ENCODE results near the gene RANBP10.

GRCh38 chr16:67746846-67747245 lies 59.5 kb downstream of the RANBP10 start:
- TF ChIP-seq CTCF (IDR thresholded peaks at IDR 0.05), result no peak
- no peak for TF ChIP-seq POLR2A (IDR thresholded peaks at IDR 0.05; ENCODE audit: low read depth)
- no peak for TF ChIP-seq POLR2AphosphoS5 (IDR thresholded peaks at IDR 0.05)
- TF ChIP-seq EP300 (IDR thresholded peaks at IDR 0.05), result no peak
